Heart right ventricle (tissue), 16 donors: ENCODE measurements around the gene TBL1XR1. TPM values are rescaled to one million over a fixed set of nuclear protein-coding genes. Genes with fewer than 3 reads are reported as not detected.

ENCODE experiments used
- ATAC-seq, 8 donors: fragments of 200-7000 bp; cut with Tn5 transposase; one replicate each; pipeline ENCODE4 v1.9.1; 2020; ENCODE audit warnings: mild to moderate bottlenecking in 8 of 8, moderate library complexity in 8 of 8, moderate number of reproducible peaks in 1 of 8
- DNase-seq, 2 donors: peaks; one replicate each; pipeline ENCODE4 v3.0.0-alpha.2; 2020
- H3K27ac ChIP-seq, 10 donors: fragments of 200-600 bp; sonication (generic) in 2 of 10; one replicate each; pipeline versions ENCODE4 v1.5.0 to v1.8.0; 2020 to 2022; ENCODE audit warnings: mild to moderate bottlenecking in 3 of 10
- H3K27me3 ChIP-seq, 7 donors: fragments of 200-600 bp; one replicate each; pipeline ENCODE4 v1.8.0; 2021 to 2022; ENCODE audit warnings: mild to moderate bottlenecking in 2 of 7
- H3K36me3 ChIP-seq, 9 donors: fragments of 200-600 bp; sonication (generic) in 1 of 9; one replicate each; pipeline versions ENCODE4 v1.5.0 to v1.8.0; 2020 to 2022; ENCODE audit warnings: mild to moderate bottlenecking in 2 of 9
- H3K4me1 ChIP-seq, 9 donors: fragments of 200-600 bp; sonication (generic) in 1 of 9; one replicate each; pipeline versions ENCODE4 v1.5.0 to v1.8.0; 2020 to 2022; ENCODE audit warnings: mild to moderate bottlenecking in 4 of 9
- H3K4me3 ChIP-seq, 10 donors: fragments of 200-600 bp; sonication (generic) in 2 of 10; one replicate each; pipeline versions ENCODE4 v1.5.0 to v1.8.0; 2020 to 2022; ENCODE audit warnings: mild to moderate bottlenecking in 7 of 10, moderate library complexity in 2 of 10
- H3K9me3 ChIP-seq, 11 donors: fragments of 200-600 bp in 10 of 11; sonication (generic) in 2 of 11; one replicate each; pipeline versions ENCODE4 v1.5.0 to v1.8.0; 2013 to 2022; ENCODE audit warnings: mild to moderate bottlenecking in 2 of 11, control low read depth in 1 of 11, moderate library complexity in 1 of 11
- WGBS, 2 donors: extraction: QIAGEN DNeasy Blood & Tissue Kit; methylation state at CpG; one replicate each; pipeline ENCODE4 v1.1.7; 2013; ENCODE audit warnings: inconsistent platforms in 1 of 2; 5-methylcytosine and 5-hydroxymethylcytosine counted together
- intact Hi-C, 10 donors: fragments of 100-400 bp; cut with DNase I; formaldehyde crosslinking; loops; one replicate each; pipeline versions ENCODE4 v1.11.1 to v1.14.2; 2022
- polyA plus RNA-seq, 2 donors: library from polyadenylated mRNA; stranded (reverse); fragments of 200-250 nt; gene quantifications; one replicate each; pipeline ENCODE4 v1.2.3, GENCODE V29; 2013
- total RNA-seq, 10 donors: library from RNA; stranded (reverse); fragmentation: NEBNext Ultra II Directional in 3 of 10; extraction: Animal tissue kit (Norgen Biotek cat#: 25700) in 3 of 10; gene quantifications; one replicate each; pipeline versions ENCODE4 v1.2.1 to v1.2.4, GENCODE V29; 2021 to 2023
- TF ChIP-seq, protein P1 (sequence below), 9 donors: fragments of 200-600 bp; sonication (generic) in 2 of 9; IDR thresholded peaks; one replicate each; pipeline versions ENCODE4 v1.5.0 to v1.8.0; 2021 to 2022; ENCODE audit warnings: antibody characterized with exemption in 9 of 9, mild to moderate bottlenecking in 5 of 9, moderate library complexity in 1 of 9
- donor health status: Arrhythmogenic right ventricular cardiomyopathy.
- donor health status: ischemic (EF 13 %, LVEDD 7.1; RV severe dilation, severe dysfunction).
- donor health status: healthy with polysubstance abuse.
- donor health status: DM: no; HTN: yes; CAD: no.
- donor health status: DM: no; HTN: no; CAD: no.
- donor health status: ischemic (EF 25% LVEDD 6.9; RV normal size, moderate dysfunction).
- donor health status: ischemic (EF 25% LVEDD 5.7; RV mildly dilated, moderate dysfunction).
- donor health status: healthy.
- donor health status: DM: yes; HTN: yes; CAD: no.
- donor health status: Ischemic cardiomyopathy.
- donor health status: ischemic (EF 35%, LVEDD 5.7; RV mildly dilated, moderate dysfunction).
- donor health status: nonischemic (EF 11% LVEDD 7.7; RV severe dilation, severe dysfunction).
- donor health status: DM: yes; HTN: yes; CAD: no.
- donor health status: PGD.
- donor health status: ischemic (EF 29% LVEDD 5.4; RV normal size, mild dysfunction).
- donor health status: nonischemic (EF 23%, LVEDD 6.1; RV moderate dilation, normal function).

TBL1XR1 gene
- total and polyA plus RNA-seq, 12 donors: 25.7 to 184 (median 121) TPM

DNA sequence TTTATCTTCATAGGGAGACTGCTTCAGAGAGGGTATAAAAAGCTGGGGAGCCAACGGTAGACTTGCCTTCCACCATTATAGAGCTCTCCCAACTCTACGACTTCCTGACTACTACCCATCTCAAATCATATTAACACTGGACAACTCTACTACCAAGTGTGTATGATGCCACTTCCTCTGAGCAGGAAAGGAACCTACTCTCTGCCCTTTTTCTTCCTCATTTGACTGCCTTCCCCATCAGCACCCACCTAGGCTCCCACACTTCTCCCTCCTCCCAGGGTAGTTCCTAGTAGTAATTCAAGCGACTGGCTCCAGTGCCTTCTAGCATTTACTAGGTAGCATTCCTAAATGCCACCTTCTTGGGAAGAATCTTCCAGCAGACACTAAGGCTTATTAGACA, 24.5 kb upstream of the TBL1XR1 start:
- DNase-seq (no peak), ATAC-seq (peak in 2 of 8 donors; percentile 29 to 45)
- Histone ChIP-seq H3K36me3 (no peaks in the 10 kb centered on the region), H3K27me3 (no peaks in the 10 kb centered on the region), H3K4me3 (no peak overlapping the region), H3K9me3 (no peaks in the 10 kb centered on the region), H3K27ac (no peak overlapping the region), H3K4me1 (peaks cover 0 to 12% (median 0%) of the 10 kb centered on the region in 9 donors)
- TF ChIP-seq, protein P1, sequence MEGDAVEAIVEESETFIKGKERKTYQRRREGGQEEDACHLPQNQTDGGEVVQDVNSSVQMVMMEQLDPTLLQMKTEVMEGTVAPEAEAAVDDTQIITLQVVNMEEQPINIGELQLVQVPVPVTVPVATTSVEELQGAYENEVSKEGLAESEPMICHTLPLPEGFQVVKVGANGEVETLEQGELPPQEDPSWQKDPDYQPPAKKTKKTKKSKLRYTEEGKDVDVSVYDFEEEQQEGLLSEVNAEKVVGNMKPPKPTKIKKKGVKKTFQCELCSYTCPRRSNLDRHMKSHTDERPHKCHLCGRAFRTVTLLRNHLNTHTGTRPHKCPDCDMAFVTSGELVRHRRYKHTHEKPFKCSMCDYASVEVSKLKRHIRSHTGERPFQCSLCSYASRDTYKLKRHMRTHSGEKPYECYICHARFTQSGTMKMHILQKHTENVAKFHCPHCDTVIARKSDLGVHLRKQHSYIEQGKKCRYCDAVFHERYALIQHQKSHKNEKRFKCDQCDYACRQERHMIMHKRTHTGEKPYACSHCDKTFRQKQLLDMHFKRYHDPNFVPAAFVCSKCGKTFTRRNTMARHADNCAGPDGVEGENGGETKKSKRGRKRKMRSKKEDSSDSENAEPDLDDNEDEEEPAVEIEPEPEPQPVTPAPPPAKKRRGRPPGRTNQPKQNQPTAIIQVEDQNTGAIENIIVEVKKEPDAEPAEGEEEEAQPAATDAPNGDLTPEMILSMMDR (IDR thresholded peaks at IDR 0.05): no peak
- intact Hi-C loops: loop anchor here in 1 of 10 donors (10.0 kb wide), 1 partner anchor 63 kb away; no protein-coding TSS in a partner anchor
- WGBS, 2 donors: 88 to 91% methylated on average over 3 of the region's 3 CpGs

DNA sequence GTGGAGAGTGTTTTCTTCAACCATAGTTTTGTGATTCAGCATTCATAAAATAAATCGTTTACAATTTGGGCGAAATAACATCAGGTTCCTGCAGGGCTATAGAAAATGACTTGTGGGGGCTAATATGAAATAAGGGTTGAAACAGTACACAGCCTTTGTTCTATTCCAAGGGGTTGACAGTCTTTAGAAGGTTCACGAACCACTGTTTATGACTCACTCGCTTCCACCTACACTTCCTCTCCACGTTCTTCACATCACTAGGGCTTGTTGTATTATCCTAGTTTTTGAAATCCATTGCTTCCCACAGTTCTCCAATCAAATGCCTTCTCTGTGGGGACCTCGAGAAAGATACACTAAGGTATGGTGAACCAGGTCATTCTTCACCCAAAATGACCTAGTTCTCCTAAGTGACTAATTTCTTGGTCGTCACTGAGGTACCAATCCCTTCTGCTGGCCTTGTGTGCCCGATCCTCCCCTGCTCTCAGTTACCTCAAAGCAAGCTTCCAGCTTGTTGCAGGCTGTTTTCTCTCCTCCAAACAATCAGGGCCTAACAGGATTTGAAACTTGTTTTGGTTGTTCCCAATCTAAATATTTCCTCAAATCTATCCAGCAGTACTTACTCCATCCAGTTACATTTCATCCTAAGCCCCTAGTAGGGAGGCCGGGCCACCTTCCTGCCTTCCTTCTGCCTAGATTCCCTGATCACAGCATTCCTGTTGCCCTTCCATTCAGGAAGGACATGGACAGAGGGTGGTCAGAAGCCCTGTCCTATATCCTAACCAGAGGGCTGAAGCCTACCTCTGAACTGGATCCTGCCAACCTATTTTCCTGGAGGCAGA, 23.1 kb upstream of the TBL1XR1 start:
- TF ChIP-seq, protein P1 (IDR thresholded peaks at IDR 0.05): no peak
- no peak for DNase-seq
- intact Hi-C loops: loop anchor here in 1 of 10 donors (10.0 kb wide), 1 partner anchor 64 kb away; no protein-coding TSS in a partner anchor
- Histone ChIP-seq H3K27me3 (no peaks in the 10 kb centered on the region), H3K9me3 (no peaks in the 10 kb centered on the region), H3K4me1 (peaks cover 0 to 12% (median 0%) of the 10 kb centered on the region in 9 donors), H3K36me3 (no peaks in the 10 kb centered on the region), H3K4me3 (no peak overlapping the region), H3K27ac (no peak overlapping the region)
- 91 to 92% methylated on average over 9 of the region's 9 CpGs for WGBS, 2 donors
- ATAC-seq: no peak

DNA sequence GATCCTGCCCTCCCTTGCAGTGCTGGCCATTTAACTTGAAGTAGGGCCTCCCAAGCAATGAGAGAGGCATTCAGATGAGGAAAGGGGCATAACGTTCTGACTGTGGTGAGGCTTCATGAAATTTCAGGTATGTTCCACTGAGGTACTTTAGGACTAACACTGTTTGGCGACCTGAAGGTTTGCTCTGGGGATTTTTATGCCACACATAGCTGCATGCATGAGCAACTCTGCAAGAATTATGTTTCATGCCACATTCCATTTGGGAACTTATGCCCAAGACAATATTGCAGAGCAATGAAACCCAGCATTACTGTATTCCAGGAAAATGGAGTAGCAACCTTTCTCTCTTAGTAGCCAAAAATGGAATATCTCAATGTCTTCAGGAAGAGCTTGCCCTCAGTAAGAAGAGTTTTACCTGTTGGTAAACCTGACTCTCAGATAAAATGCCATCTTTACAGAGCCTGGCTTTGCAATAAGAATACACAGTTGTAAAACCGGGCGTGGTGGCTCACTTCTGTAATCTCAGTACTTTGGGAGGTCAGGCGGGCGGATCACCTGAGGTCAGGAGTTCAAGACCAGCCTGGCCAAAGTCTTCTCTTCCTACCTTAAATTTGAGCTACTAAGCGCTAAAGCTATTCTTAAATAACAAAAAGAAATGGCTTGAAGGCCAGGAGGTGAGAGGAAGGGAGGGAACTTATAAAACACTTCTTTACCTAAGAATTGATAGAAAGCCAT, 16.7 kb upstream of the TBL1XR1 start:
- WGBS, 2 donors: 94% methylated on average over 7 of the region's 7 CpGs
- intact Hi-C loops: loop anchor here in 3 of 10 donors (10.0 kb wide), 3 partner anchors 51 to 121 kb away; no protein-coding TSS in a partner anchor
- no peaks in the 10 kb centered on the region for H3K27me3 ChIP-seq
- TF ChIP-seq, protein P1 (IDR thresholded peaks at IDR 0.05): no peak
- no peak overlapping the region for H3K27ac ChIP-seq
- H3K4me1 ChIP-seq: no peaks in the 10 kb centered on the region
- DNase-seq: no peak
- H3K4me3 ChIP-seq: no peak overlapping the region
- ATAC-seq: no peak
- H3K36me3 ChIP-seq: no peaks in the 10 kb centered on the region
- no peaks in the 10 kb centered on the region for H3K9me3 ChIP-seq

DNA sequence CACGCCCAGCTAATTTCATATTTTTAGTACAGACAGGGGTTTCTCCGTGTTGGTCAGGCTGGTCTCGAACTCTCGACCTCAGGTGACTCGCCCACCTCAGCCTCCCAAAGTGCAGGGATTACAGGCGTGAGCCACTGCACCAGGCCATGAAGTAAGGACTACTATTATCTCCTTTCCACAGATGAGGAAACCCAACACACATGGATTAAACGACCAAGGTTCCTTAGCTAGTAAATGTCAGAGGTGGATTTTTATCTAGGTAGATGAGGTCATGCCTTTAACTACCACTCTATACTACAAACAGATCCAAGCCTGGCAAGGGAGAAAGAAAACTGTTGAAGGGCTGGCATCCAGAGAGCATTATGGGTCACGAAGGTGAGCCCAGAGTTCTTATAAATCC, 15.5 kb upstream of the TBL1XR1 start:
- no peaks in the 10 kb centered on the region for H3K36me3 ChIP-seq
- intact Hi-C loops: loop anchor here in 3 of 10 donors (10.0 kb wide), 3 partner anchors 52 to 122 kb away; no protein-coding TSS in a partner anchor
- ATAC-seq (no peak), DNase-seq (no peak)
- H3K27me3 ChIP-seq: no peaks in the 10 kb centered on the region
- H3K27ac ChIP-seq: no peak overlapping the region
- H3K9me3 ChIP-seq: no peaks in the 10 kb centered on the region
- TF ChIP-seq, protein P1 (IDR thresholded peaks at IDR 0.05): no peak
- H3K4me1 ChIP-seq: no peaks in the 10 kb centered on the region
- H3K4me3 ChIP-seq: no peak overlapping the region
- 95 to 96% methylated on average over 8 of the region's 8 CpGs for WGBS, 2 donors
